MM.1S (cell line): Measurements from ENCODE around the gene PGM1.

ENCODE experiments used
- DNase-seq: peaks from one replicate; pipeline ENCODE4 v3.0.0-alpha.2; 2015
- H2AFZ ChIP-seq: fragments of 300-600 bp; sonication (generic); 2 replicates; pipeline ENCODE4 v1.6.0; 2016; ENCODE audit warnings: antibody characterized with exemption, low read length
- H3F3A ChIP-seq: fragments of 300-600 bp; sonication (generic); 2 replicates; pipeline ENCODE4 v1.6.1; 2016; ENCODE audit warnings: mild to moderate bottlenecking, antibody characterized with exemption, low read length, moderate library complexity, mixed read lengths; ENCODE audit not compliant: insufficient read depth
- H3K27ac ChIP-seq: fragments of 300-600 bp; sonication (generic); 2 replicates; pipeline ENCODE4 v1.5.1; 2016; ENCODE audit warnings: mild to moderate bottlenecking, low read length
- H3K27me3 ChIP-seq: fragments of 300-600 bp; sonication (generic); replicated peaks from 2 replicates; pipeline ENCODE4 v1.6.0; 2016; ENCODE audit warnings: low read length; ENCODE audit not compliant: insufficient read depth
- H3K36me3 ChIP-seq: fragments of 300-600 bp; sonication (generic); replicated peaks from 2 replicates; pipeline ENCODE4 v1.6.1; 2016; ENCODE audit warnings: mild to moderate bottlenecking, low read length, mixed read lengths; ENCODE audit not compliant: insufficient read depth
- H3K4me1 ChIP-seq: fragments of 300-600 bp; sonication (generic); 2 replicates; pipeline ENCODE4 v1.6.1; 2016; ENCODE audit warnings: low read length, mixed read lengths
- H3K4me2 ChIP-seq: fragments of 300-600 bp; sonication (generic); 2 replicates; pipeline ENCODE4 v1.6.0; 2016; ENCODE audit warnings: low read depth, low read length
- H3K4me3 ChIP-seq: fragments of 300-600 bp; sonication (generic); 2 replicates; pipeline ENCODE4 v1.5.1; 2016; ENCODE audit warnings: low read length, mixed read lengths
- H3K79me2 ChIP-seq: fragments of 300-600 bp; sonication (generic); 2 replicates; pipeline ENCODE4 v1.6.1; 2016; ENCODE audit warnings: mixed run types, low read length, mixed read lengths
- H3K9ac ChIP-seq: fragments of 300-600 bp; sonication (generic); 2 replicates; pipeline ENCODE4 v1.6.1; 2016; ENCODE audit warnings: low read length, mixed read lengths
- H3K9me2 ChIP-seq: fragments of 300-600 bp; sonication (generic); replicated peaks from 2 replicates; pipeline ENCODE4 v1.6.1; 2016; ENCODE audit warnings: mild to moderate bottlenecking, low read length, mixed read lengths; ENCODE audit not compliant: insufficient read depth
- H3K9me3 ChIP-seq: fragments of 300-600 bp; sonication (generic); replicated peaks from 2 replicates; pipeline ENCODE4 v1.6.1; 2016; ENCODE audit warnings: mild to moderate bottlenecking, low read length, mixed read lengths; ENCODE audit not compliant: insufficient read depth
- H4K20me1 ChIP-seq: fragments of 300-600 bp; sonication (generic); 2 replicates; pipeline ENCODE4 v1.6.1; 2016; ENCODE audit warnings: mild to moderate bottlenecking, low read length, moderate library complexity, mixed read lengths; ENCODE audit not compliant: insufficient read depth
- CTCF ChIP-seq: fragments of 300-600 bp; sonication (generic); IDR thresholded peaks from 2 replicates; pipeline ENCODE4 v1.5.1; 2016; ENCODE audit warnings: antibody characterized with exemption, low read length, mixed read lengths
- EZH2 ChIP-seq: fragments of 300-600 bp; sonication (generic); optimal IDR thresholded peaks from 2 replicates; pipeline ENCODE3; 2017; ENCODE audit warnings: low read depth, mild to moderate bottlenecking, antibody characterized with exemption, low read length, mixed read lengths
- EZH2phosphoT487 ChIP-seq: fragments of 300-600 bp; sonication (generic); IDR thresholded peaks from 2 replicates; pipeline ENCODE4 v1.6.1; 2018; ENCODE audit warnings: antibody characterized with exemption, low read length

Gene PGM1

GRCh38 chr1:63618011-63618410, 24.8 kb downstream of the PGM1 start:
- Histone ChIP-seq H2AFZ (no peak overlapping the region), H3K79me2 (no peaks in the 10 kb centered on the region), H3K4me1 (no peaks in the 10 kb centered on the region; the same call in 1 of the 2 replicates), H4K20me1 (no peaks in the 10 kb centered on the region), H3K9me2 (no peaks in the 10 kb centered on the region), H3K4me2 (no peak overlapping the region), H3K9me3 (no peaks in the 10 kb centered on the region), H3K9ac (no peak overlapping the region), H3K4me3 (no peak overlapping the region), H3K27me3 (no peaks in the 10 kb centered on the region), H3F3A (no peaks in the 10 kb centered on the region), H3K36me3 (no peaks in the 10 kb centered on the region), H3K27ac (no peak overlapping the region)
- no peak for DNase-seq
- TF ChIP-seq EZH2 (no peak), CTCF (no peak), EZH2phosphoT487 (no peak)

DNA sequence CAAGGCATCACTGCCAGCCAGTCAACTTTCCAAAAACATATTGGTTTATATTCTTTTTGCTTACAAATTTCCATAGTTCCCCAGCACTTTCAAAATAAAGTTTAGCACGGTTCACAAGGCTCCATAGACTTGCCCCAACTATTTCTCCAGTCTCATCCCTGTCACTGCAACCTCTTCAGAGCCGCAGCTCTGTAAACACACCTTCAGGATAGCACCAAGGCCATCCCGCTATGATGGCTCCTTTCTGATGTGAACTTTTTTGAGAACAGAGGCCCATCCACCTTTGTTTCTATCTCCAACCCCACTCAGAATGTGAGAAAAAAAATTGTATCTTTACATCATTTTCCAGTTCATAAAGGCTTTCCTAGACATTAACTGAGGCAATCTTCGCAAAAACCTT, 26.3 kb downstream of the PGM1 start:
- H3K4me3 ChIP-seq = no peak overlapping the region
- no peak overlapping the region for H3K27ac ChIP-seq
- no peak overlapping the region for H3K9ac ChIP-seq
- no peaks in the 10 kb centered on the region for H3K36me3 ChIP-seq
- no peak for TF ChIP-seq EZH2
- no peak for TF ChIP-seq CTCF
- no peak for TF ChIP-seq EZH2phosphoT487
- peaks cover 3% of the 10 kb centered on the region; the same call in 1 of the 2 replicates for H3K4me1 ChIP-seq
- H4K20me1 ChIP-seq = no peaks in the 10 kb centered on the region
- H3K27me3 ChIP-seq = no peaks in the 10 kb centered on the region
- no peaks in the 10 kb centered on the region for H3F3A ChIP-seq
- H3K79me2 ChIP-seq = no peaks in the 10 kb centered on the region
- no peak overlapping the region for H2AFZ ChIP-seq
- DNase-seq = no peak
- H3K9me2 ChIP-seq = no peaks in the 10 kb centered on the region
- no peak overlapping the region for H3K4me2 ChIP-seq
- no peaks in the 10 kb centered on the region for H3K9me3 ChIP-seq

DNA sequence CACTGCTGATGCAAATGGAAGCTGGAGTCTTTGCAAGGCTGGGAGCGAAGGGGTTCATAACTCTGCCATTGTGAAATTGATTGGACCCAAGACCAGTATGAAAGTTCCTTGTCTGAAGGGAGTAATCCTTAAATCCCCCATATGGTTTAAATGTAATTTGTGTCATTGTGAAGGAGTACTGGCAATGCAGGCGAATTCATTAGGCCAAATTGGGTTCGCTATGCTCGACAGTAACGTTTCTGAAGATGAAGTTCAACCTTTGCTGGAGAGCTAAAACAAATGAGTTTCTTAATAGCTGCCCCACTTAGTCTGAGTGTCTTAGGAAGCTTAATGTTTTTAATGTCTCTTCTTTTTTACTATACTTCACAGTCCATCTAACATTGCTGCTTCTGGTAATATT, 27.5 kb downstream of the PGM1 start:
- no peaks in the 10 kb centered on the region for H3F3A ChIP-seq
- no peak overlapping the region for H2AFZ ChIP-seq
- H3K27ac ChIP-seq = no peak overlapping the region
- H3K9me3 ChIP-seq = no peaks in the 10 kb centered on the region
- no peak for DNase-seq
- no peaks in the 10 kb centered on the region for H3K79me2 ChIP-seq
- no peaks in the 10 kb centered on the region for H4K20me1 ChIP-seq
- H3K4me2 ChIP-seq = no peak overlapping the region
- no peak overlapping the region for H3K4me3 ChIP-seq
- no peaks in the 10 kb centered on the region for H3K9me2 ChIP-seq
- H3K36me3 ChIP-seq = no peaks in the 10 kb centered on the region
- H3K9ac ChIP-seq = no peak overlapping the region
- TF ChIP-seq EZH2phosphoT487 = no peak
- no peak for TF ChIP-seq EZH2
- no peak for TF ChIP-seq CTCF
- H3K4me1 ChIP-seq = peaks cover 6% of the 10 kb centered on the region; the same call in 1 of the 2 replicates
- no peaks in the 10 kb centered on the region for H3K27me3 ChIP-seq
